Spleen (tissue), 11 donors: ENCODE measurements around the gene IL21R. TPM values are rescaled to one million over a fixed set of nuclear protein-coding genes. Genes with fewer than 3 reads are reported as not detected.

ENCODE experiments used
- DNase-seq: peaks from one replicate; pipeline ENCODE4 v3.0.0-alpha.2; 2020
- H3K27ac ChIP-seq, 8 donors: fragments of 200-600 bp; sonication (generic) in 7 of 8; 1 replicate in 4 of 8; 2 replicates in 4 of 8; pipeline versions ENCODE4 v1.5.0 to v1.8.0; 2016 to 2021; ENCODE audit warnings: inconsistent platforms in 4 of 8, mild to moderate bottlenecking in 4 of 8, moderate library complexity in 1 of 8
- H3K27me3 ChIP-seq, 7 donors: fragments of 200-600 bp; sonication (generic) in 6 of 7; replicated peaks in 1 of 7; 1 replicate in 4 of 7; 2 replicates in 3 of 7; pipeline versions ENCODE4 v1.5.0 to v1.8.0; 2016 to 2021; ENCODE audit warnings: inconsistent platforms in 3 of 7, mild to moderate bottlenecking in 1 of 7
- H3K36me3 ChIP-seq, 6 donors: fragments of 200-600 bp; sonication (generic) in 5 of 6; 1 replicate in 4 of 6; 2 replicates in 2 of 6; pipeline versions ENCODE4 v1.5.0 to v1.8.0; 2016 to 2021; ENCODE audit warnings: inconsistent platforms in 2 of 6
- H3K4me1 ChIP-seq, 6 donors: fragments of 200-600 bp; sonication (generic) in 5 of 6; 1 replicate in 3 of 6; 2 replicates in 3 of 6; pipeline versions ENCODE4 v1.5.0 to v1.8.0; 2016 to 2021; ENCODE audit warnings: inconsistent platforms in 3 of 6
- H3K4me3 ChIP-seq, 8 donors: fragments of 200-600 bp; sonication (generic) in 7 of 8; 1 replicate in 4 of 8; 2 replicates in 4 of 8; pipeline versions ENCODE4 v1.5.0 to v1.8.0; 2016 to 2021; ENCODE audit warnings: inconsistent platforms in 4 of 8, mild to moderate bottlenecking in 4 of 8, moderate library complexity in 2 of 8
- H3K9me3 ChIP-seq, 8 donors: fragments of 200-600 bp; sonication (generic) in 7 of 8; 1 replicate in 4 of 8; 2 replicates in 4 of 8; pipeline versions ENCODE4 v1.5.0 to v1.8.0; 2016 to 2021; ENCODE audit warnings: inconsistent platforms in 4 of 8
- CTCF ChIP-seq, 11 experiments: fragments of 200-600 bp in 7 of 11; fragments of 450-650 bp in 4 of 11; sonication (generic) in 4 of 11; IDR thresholded peaks in 8 of 11; conservative IDR thresholded peaks in 3 of 11; 1 replicate in 7 of 11; 2 replicates in 4 of 11; pipeline versions ENCODE4 v1.4.0 to v1.8.0; 2016 to 2021; ENCODE audit warnings: antibody characterized with exemption in 11 of 11, inconsistent platforms in 4 of 11, mild to moderate bottlenecking in 1 of 11
- POLR2A ChIP-seq, 3 donors: fragments of 450-650 bp; IDR thresholded peaks; one replicate each; pipeline ENCODE4 v1.5.1; 2017; ENCODE audit warnings: antibody characterized with exemption in 3 of 3, mild to moderate bottlenecking in 1 of 3
- POLR2AphosphoS5 ChIP-seq, 3 donors: sonication (generic); formaldehyde crosslinking; IDR thresholded peaks; one replicate each; pipeline ENCODE4 v1.5.1; 2017; ENCODE audit warnings: antibody characterized with exemption in 3 of 3
- WGBS, 5 donors: extraction: QIAGEN DNeasy Blood & Tissue Kit in 3 of 5; methylation state at CpG; one replicate each; pipeline versions ENCODE4 v1.1.5 to v1.1.7; 2013 to 2018; 5-methylcytosine and 5-hydroxymethylcytosine counted together
- intact Hi-C: fragments of 100-400 bp; cut with DNase I; formaldehyde crosslinking; loops from one replicate; pipeline ENCODE4 v1.15.0; 2023; ENCODE audit warnings: low total_unique reads
- polyA plus RNA-seq, 3 donors: library from polyadenylated mRNA; stranded (reverse); fragments of 200-250 nt; gene quantifications; one replicate each; pipeline ENCODE4 v1.2.1, GENCODE V29; 2013
- total RNA-seq, 7 donors: library from RNA; depleted of rRNA in 3 of 7; stranded (reverse); fragments of >200 nt in 3 of 7; fragmentation: NEBNext Ultra II Directional in 4 of 7; extraction: Animal tissue kit (Norgen Biotek cat#: 25700) in 4 of 7; gene quantifications; one replicate each; pipeline versions ENCODE4 v1.1.0 to v1.2.1, GENCODE V29; 2016 to 2021
- donor health status: healthy with polysubstance abuse.
- donor health status: DM: no; HTN: no; CAD: no; lungs with moderate emphysema.
- donor health status: DM: no; HTN: no; CAD: no.
- donor health status: Bipolar disorder and iron deficiency.
- donor health status: healthy.
- donor health status: DM: no; HTN: no; CAD: no.
- donor health status: DM: yes; HTN: yes; CAD: no.

IL21R gene
- total and polyA plus RNA-seq, 10 donors, result 2.7 to 19.7 (median 12.0) TPM

DNA sequence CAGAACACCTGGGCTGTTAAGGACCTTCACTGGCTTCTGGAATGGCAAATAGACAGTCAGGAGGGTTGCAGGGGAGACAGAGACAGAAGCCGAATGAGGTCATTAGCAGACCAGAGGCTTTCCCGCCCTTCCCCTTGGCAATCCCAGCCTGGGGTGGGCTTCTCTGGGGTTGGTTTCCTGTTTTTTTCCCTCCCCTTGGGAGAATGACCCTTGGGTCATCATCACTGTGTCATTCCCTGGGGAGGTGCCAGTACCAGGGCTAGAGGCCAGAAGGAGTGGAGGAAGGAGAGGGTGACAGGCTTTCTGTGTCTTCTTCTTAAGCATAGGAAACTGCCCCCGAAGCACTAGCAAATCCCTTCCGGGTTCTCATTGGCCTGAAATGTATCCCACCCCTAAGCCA, 42.9 kb upstream of the IL21R start:
- intact Hi-C loops, result no loop called here
- TF ChIP-seq POLR2AphosphoS5 (IDR thresholded peaks at IDR 0.05) (peak in 1 of 3 donors; percentile 48), CTCF (IDR thresholded peaks at IDR 0.05 in 8 of 11, conservative IDR thresholded peaks at IDR 0.05 in 3 of 11) (no peak)

DNA sequence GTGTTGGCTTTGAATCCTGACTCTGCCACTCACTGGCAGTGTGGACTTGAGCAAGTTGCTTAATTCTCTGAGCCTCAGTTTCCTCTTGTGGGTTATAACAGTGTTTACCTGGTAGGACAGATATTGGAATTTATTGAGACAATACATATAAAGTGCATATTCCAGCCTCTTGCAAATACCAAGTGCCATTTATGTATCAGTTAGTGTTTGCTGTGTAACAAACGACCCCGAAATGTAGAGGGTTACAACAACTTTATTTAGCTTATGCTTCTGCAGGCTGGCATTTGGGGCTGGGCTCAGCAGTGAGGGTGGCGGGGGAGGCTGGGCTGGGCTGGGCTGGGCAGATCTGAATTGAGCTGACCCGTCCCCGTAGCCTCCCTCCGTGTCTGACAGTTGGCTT, 42.4 kb upstream of the IL21R start:
- no peak for TF ChIP-seq POLR2AphosphoS5 (IDR thresholded peaks at IDR 0.05)
- no peak for TF ChIP-seq POLR2A (IDR thresholded peaks at IDR 0.05)
- TF ChIP-seq CTCF (IDR thresholded peaks at IDR 0.05 in 8 of 11, conservative IDR thresholded peaks at IDR 0.05 in 3 of 11), result no peak
- WGBS, 5 donors, result 78 to 90% (median 81%) methylated on average over 6 of the region's 6 CpGs
- Histone ChIP-seq H3K27ac (peak overlapping the region in 2 of 8 donors; percentile 37 to 44), H3K36me3 (peaks cover 0 to 100% (median 95%) of the 10 kb centered on the region in 6 donors), H3K27me3 (no peaks in the 10 kb centered on the region), H3K9me3 (peaks cover 0 to 5% (median 0%) of the 10 kb centered on the region in 8 donors), H3K4me3 (no peak overlapping the region), H3K4me1 (peaks cover 0 to 23% (median 4%) of the 10 kb centered on the region in 6 donors)
- intact Hi-C loops, result no loop called here
- no peak for DNase-seq

More for the DNA sequence above, 42.9 kb upstream of the IL21R start:
- DNase-seq, result no peak
- 67 to 90% (median 86%) methylated on average over 4 of the region's 4 CpGs for WGBS, 5 donors
- Histone ChIP-seq H3K36me3 (peaks cover 0 to 100% (median 97%) of the 10 kb centered on the region in 6 donors), H3K9me3 (peaks cover 0 to 5% (median 0%) of the 10 kb centered on the region in 8 donors), H3K27me3 (no peaks in the 10 kb centered on the region), H3K27ac (peak overlapping the region in 2 of 8 donors; percentile 37 to 44), H3K4me3 (no peak overlapping the region), H3K4me1 (peaks cover 0 to 17% (median 3%) of the 10 kb centered on the region in 6 donors)

GRCh38 chr16:27361987-27362386, 40.0 kb upstream of the IL21R start:
- H3K27ac ChIP-seq, result peak overlapping the region in 1 of 8 donors; percentile 92
- intact Hi-C loops, result no loop called here

More at GRCh38 chr16:27361987-27362386, 40.0 kb upstream of the IL21R start:
- 88 to 98% (median 95%) methylated on average over 3 of the region's 3 CpGs for WGBS, 5 donors
- Histone ChIP-seq H3K36me3 (peaks cover 0 to 81% (median 72%) of the 10 kb centered on the region in 6 donors), H3K4me1 (peaks cover 5 to 41% (median 11%) of the 10 kb centered on the region in 6 donors), H3K9me3 (peaks cover 0 to 5% (median 0%) of the 10 kb centered on the region in 8 donors), H3K4me3 (no peak overlapping the region), H3K27me3 (no peaks in the 10 kb centered on the region)
- no peak for DNase-seq
- TF ChIP-seq POLR2A (IDR thresholded peaks at IDR 0.05) (no peak), CTCF (IDR thresholded peaks at IDR 0.05 in 8 of 11, conservative IDR thresholded peaks at IDR 0.05 in 3 of 11) (no peak), POLR2AphosphoS5 (IDR thresholded peaks at IDR 0.05) (no peak)
